Endothelial cell (in vitro differentiated cells): ENCODE measurements around the gene PKP1. TPM values are rescaled to one million over a fixed set of nuclear protein-coding genes. Genes with fewer than 3 reads are reported as not detected.

ENCODE experiments used
- DNase-seq: peaks from one replicate; pipeline ENCODE4 v3.0.0; 2021; ENCODE audit warnings: low spot score
- H3K27ac Mint-ChIP-seq: one replicate; pipeline ENCODE4 v1.8.0; 2021; ENCODE audit warnings: mixed read lengths, inconsistent platforms; ENCODE audit not compliant: unreplicated experiment
- H3K27me3 Mint-ChIP-seq: one replicate; pipeline ENCODE4 v1.8.0; 2021; ENCODE audit warnings: mild to moderate bottlenecking, moderate library complexity, mixed read lengths, inconsistent platforms; ENCODE audit not compliant: unreplicated experiment
- H3K36me3 Mint-ChIP-seq: one replicate; pipeline ENCODE4 v1.8.0; 2021; ENCODE audit warnings: mild to moderate bottlenecking, low read depth, mixed read lengths, inconsistent platforms; ENCODE audit not compliant: unreplicated experiment
- H3K4me1 Mint-ChIP-seq: one replicate; pipeline ENCODE4 v1.8.0; 2021; ENCODE audit warnings: mild to moderate bottlenecking, mixed read lengths, inconsistent platforms; ENCODE audit not compliant: unreplicated experiment
- H3K4me3 Mint-ChIP-seq: one replicate; pipeline ENCODE4 v1.8.0; 2021; ENCODE audit warnings: mild to moderate bottlenecking, mixed read lengths, inconsistent platforms; ENCODE audit not compliant: unreplicated experiment
- H3K9me3 Mint-ChIP-seq: one replicate; pipeline ENCODE4 v1.8.0; 2021; ENCODE audit warnings: mixed read lengths, inconsistent platforms; ENCODE audit not compliant: unreplicated experiment
- CTCF ChIP-seq: fragments of 200-600 bp; sonication (generic); IDR thresholded peaks from one replicate; pipeline ENCODE4 v1.5.0; 2021; ENCODE audit warnings: antibody characterized with exemption; ENCODE audit not compliant: unreplicated experiment
- total RNA-seq: library from RNA; stranded (reverse); fragmentation: NEBNext Ultra II Directional; extraction: Animal tissue kit (Norgen Biotek cat#: 25700); gene quantifications from one replicate; pipeline ENCODE4 v1.2.1, GENCODE V29; 2021; ENCODE audit not compliant: unreplicated experiment

Gene PKP1
- total RNA-seq, 1 donor from 2014 or later, result 0.64 TPM

DNA sequence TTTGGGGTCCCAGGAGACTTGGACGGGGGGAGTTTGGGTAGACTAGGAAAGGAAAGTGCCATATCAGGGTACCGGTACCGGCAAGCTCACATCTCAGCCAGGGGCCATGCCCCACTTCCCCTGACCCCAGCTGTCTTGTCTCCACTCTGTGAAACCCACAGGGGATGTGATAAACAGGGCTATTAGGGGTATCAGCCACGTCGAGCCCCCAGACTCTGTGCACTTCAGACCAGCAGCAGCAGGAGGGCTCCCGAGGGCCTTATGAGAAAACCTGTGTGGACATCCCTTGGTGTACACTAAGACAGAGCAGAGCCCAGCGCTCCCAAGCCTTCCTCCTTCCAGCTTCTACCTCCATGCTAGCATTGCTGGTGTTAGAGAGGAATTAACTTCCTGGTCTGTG is 47.9 kb downstream of the PKP1 start:
- Mint-ChIP-seq H3K27me3 (peaks cover 2% of the 10 kb centered on the region), H3K36me3 (peaks cover 6% of the 10 kb centered on the region), H3K4me1 (no peaks in the 10 kb centered on the region)

DNA sequence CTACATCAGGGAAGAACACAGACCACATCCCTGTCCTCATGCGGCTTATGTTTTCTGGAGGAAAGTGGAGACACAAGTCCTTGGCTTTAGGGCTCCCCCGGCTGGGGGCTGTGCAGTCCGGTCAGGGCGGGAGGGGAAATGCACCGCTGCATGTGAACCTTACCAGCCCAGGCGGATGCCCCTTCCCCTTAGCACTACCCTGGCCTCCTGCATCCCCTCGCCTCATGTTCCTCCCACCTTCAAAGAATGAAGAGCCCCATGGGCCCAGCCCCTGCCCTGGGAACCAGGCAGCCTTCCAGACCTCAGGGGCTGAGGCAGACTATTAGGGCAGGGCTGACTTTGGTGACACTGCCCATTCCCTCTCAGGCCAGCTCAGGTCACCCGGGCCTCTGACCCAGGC is 48.7 kb downstream of the PKP1 start:
- Mint-ChIP-seq H3K27me3 (no peaks in the 10 kb centered on the region), H3K9me3 (no peaks in the 10 kb centered on the region), H3K36me3 (no peaks in the 10 kb centered on the region), H3K4me1 (no peaks in the 10 kb centered on the region), H3K27ac (no peak overlapping the region), H3K4me3 (no peak overlapping the region)
- DNase-seq, result no peak
- no peak for TF ChIP-seq CTCF

More for the DNA sequence above, 47.9 kb downstream of the PKP1 start:
- no peak for TF ChIP-seq CTCF
- Mint-ChIP-seq H3K4me3 (no peak overlapping the region), H3K9me3 (no peaks in the 10 kb centered on the region), H3K27ac (no peak overlapping the region)
- DNase-seq, result no peak

DNA sequence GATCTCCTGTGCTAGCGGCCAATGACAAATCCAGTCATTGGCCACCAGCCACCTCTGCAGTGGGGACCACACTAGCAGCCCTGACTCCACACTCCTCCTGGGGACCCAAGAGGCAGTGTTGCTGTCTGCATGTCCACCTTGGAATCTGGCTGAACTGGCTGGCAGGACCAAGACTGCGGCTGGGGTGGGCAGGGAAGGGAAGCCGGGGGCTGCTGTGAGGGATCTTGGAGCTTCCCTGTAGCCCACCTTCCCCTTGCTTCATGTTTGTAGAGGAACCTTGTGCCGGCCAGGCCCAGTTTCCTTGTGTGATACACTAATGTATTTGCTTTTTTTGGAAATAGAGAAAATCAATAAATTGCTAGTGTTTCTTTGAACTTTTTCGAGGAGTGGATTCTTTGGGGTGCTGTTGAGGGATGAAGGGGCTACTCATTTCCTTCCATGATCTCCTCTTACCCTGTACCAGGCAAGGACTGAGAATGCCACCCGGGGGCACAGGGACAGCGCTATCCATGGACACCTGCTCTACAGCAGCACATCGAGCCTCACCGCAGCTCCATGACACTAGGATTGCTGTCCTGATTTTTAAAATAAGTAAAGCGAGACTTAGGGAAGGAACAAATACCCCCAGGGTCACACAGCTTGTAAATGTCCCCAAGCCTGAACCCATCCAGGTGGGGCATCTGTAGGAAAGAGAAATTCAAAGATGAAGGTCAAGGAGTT is 49.5 kb downstream of the PKP1 start:
- no peak overlapping the region for H3K4me3 Mint-ChIP-seq
- no peak overlapping the region for H3K27ac Mint-ChIP-seq
- no peaks in the 10 kb centered on the region for H3K9me3 Mint-ChIP-seq
- DNase-seq, result no peak
- no peaks in the 10 kb centered on the region for H3K36me3 Mint-ChIP-seq
- H3K27me3 Mint-ChIP-seq, result no peaks in the 10 kb centered on the region
- TF ChIP-seq CTCF, result no peak
- H3K4me1 Mint-ChIP-seq, result no peaks in the 10 kb centered on the region

DNA sequence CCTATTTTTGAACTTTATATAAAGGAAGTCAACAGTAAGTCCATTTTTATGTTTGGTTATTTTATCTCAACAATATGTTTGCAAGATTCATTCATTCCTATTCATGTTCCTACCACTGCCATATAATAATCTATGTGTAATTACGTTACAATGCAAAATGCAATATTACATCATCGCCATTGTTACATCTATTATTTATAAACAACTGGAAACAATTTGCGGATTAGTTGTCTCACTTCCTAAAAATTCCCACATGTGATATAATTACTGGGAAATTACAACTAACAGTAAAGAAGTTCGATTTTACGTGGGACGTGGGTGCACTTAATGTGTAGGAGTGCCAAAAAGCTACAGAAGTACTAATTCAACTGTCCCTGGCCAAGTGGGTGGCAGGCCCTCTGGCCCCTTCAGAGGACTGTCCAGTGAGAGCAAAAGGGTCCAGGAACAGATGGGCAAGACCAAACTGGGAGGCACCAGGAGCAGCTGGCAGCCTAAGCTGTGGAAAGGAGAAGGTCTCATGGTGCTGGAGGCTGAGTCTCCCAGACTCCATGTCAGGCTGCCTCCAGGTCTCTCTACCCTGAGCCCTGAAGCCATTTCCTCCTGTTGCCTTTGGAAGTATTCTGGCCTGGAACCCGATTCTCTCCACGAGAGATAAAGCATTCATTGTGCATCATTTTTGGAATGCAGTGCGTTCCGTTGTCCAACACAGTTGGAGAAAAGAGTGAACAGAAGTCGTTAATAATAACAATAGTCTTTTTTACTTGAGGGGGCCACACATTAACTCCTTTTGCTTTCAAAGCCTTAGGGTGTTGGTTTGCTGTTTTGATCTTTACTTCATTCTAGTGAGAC is 51.2 kb downstream of the PKP1 start:
- no peaks in the 10 kb centered on the region for H3K27me3 Mint-ChIP-seq

More for the DNA sequence above, 51.2 kb downstream of the PKP1 start:
- no peak for TF ChIP-seq CTCF
- Mint-ChIP-seq H3K9me3 (no peaks in the 10 kb centered on the region), H3K4me1 (no peaks in the 10 kb centered on the region), H3K36me3 (no peaks in the 10 kb centered on the region), H3K4me3 (no peak overlapping the region), H3K27ac (no peak overlapping the region)
- no peak for DNase-seq
